ENCODE measurements around the gene PTGES. TPM values are rescaled to one million over a fixed set of nuclear protein-coding genes. Genes with fewer than 3 reads are reported as not detected.
"Not testable (repeated sequence)": the region's sequence is repeated elsewhere in the genome, so short reads cannot be mapped to it uniquely, and the experiment has no call there.

Gene PTGES
- total RNA-seq, 3 donors from 2014 or later = not detected

- DNase-seq (no peak), ATAC-seq (peak; percentile 66 to 75)
- H3K27me3 Mint-ChIP-seq (ENCODE audit: low read depth) = peaks cover 13% of the 10 kb centered on the region
- H3K9me3 Mint-ChIP-seq = no peaks in the 10 kb centered on the region
- no peaks in the 10 kb centered on the region for H3K36me3 Mint-ChIP-seq (ENCODE audit: insufficient read depth)
- H3K4me1 Mint-ChIP-seq (ENCODE audit: low read depth) = peaks cover 8% of the 10 kb centered on the region
- no peak overlapping the region for H3K4me3 Mint-ChIP-seq
Measured at GRCh38 chr9:129776938-129777768, 24.3 kb upstream of the PTGES start.

GRCh38 chr9:129776566-129776937, 23.7 kb upstream of the PTGES start:
- Mint-ChIP-seq H3K9me3 (no peaks in the 10 kb centered on the region), H3K4me1 (ENCODE audit: low read depth) (peaks cover 8% of the 10 kb centered on the region)
- no peak for ATAC-seq

GRCh38 chr9:129776096-129776495, 23.3 kb upstream of the PTGES start:
- H3K36me3 Mint-ChIP-seq (ENCODE audit: insufficient read depth); H3K4me1 Mint-ChIP-seq (ENCODE audit: low read depth); DNase-seq; ATAC-seq; H3K9me3 Mint-ChIP-seq; H3K4me3 Mint-ChIP-seq: not testable (repeated sequence)
- peaks cover 13% of the 10 kb centered on the region for H3K27me3 Mint-ChIP-seq (ENCODE audit: low read depth)

More at GRCh38 chr9:129776566-129776937, 23.7 kb upstream of the PTGES start:
- DNase-seq = no peak
- H3K27me3 Mint-ChIP-seq (ENCODE audit: low read depth) = peaks cover 13% of the 10 kb centered on the region
- no peaks in the 10 kb centered on the region for H3K36me3 Mint-ChIP-seq (ENCODE audit: insufficient read depth)
- H3K4me3 Mint-ChIP-seq = no peak overlapping the region

- DNase-seq (no peak), ATAC-seq (no peak)
- Mint-ChIP-seq H3K27me3 (ENCODE audit: low read depth) (peaks cover 13% of the 10 kb centered on the region), H3K36me3 (ENCODE audit: insufficient read depth) (no peaks in the 10 kb centered on the region), H3K4me3 (no peak overlapping the region), H3K9me3 (no peaks in the 10 kb centered on the region), H3K4me1 (ENCODE audit: low read depth) (peaks cover 8% of the 10 kb centered on the region)
Measured at GRCh38 chr9:129775448-129775798, 22.6 kb upstream of the PTGES start.

- H3K36me3 Mint-ChIP-seq (ENCODE audit: insufficient read depth) = no peaks in the 10 kb centered on the region
- peaks cover 8% of the 10 kb centered on the region for H3K4me1 Mint-ChIP-seq (ENCODE audit: low read depth)
- DNase-seq = no peak
- no peak for ATAC-seq
- no peak overlapping the region for H3K4me3 Mint-ChIP-seq
- H3K9me3 Mint-ChIP-seq = no peaks in the 10 kb centered on the region
- peaks cover 13% of the 10 kb centered on the region for H3K27me3 Mint-ChIP-seq (ENCODE audit: low read depth)
Measured at GRCh38 chr9:129774791-129775447, 22.1 kb upstream of the PTGES start.

- Mint-ChIP-seq H3K4me3 (no peak overlapping the region), H3K27me3 (ENCODE audit: low read depth) (peaks cover 12% of the 10 kb centered on the region), H3K36me3 (ENCODE audit: insufficient read depth) (no peaks in the 10 kb centered on the region), H3K9me3 (no peaks in the 10 kb centered on the region), H3K4me1 (ENCODE audit: low read depth) (peaks cover 8% of the 10 kb centered on the region)
- ATAC-seq = no peak
- no peak for DNase-seq
Measured at GRCh38 chr9:129773262-129774048, 20.6 kb upstream of the PTGES start.

- Mint-ChIP-seq H3K36me3 (ENCODE audit: insufficient read depth) (no peaks in the 10 kb centered on the region), H3K4me1 (ENCODE audit: low read depth) (no peaks in the 10 kb centered on the region), H3K4me3 (no peak overlapping the region), H3K27me3 (ENCODE audit: low read depth) (peaks cover 7% of the 10 kb centered on the region), H3K9me3 (no peaks in the 10 kb centered on the region)
- ATAC-seq (no peak), DNase-seq (no peak)
Measured at GRCh38 chr9:129770741-129771140, 17.9 kb upstream of the PTGES start.

- Mint-ChIP-seq H3K9me3 (no peaks in the 10 kb centered on the region), H3K4me3 (no peak overlapping the region)
Measured at GRCh38 chr9:129769669-129770068, 16.8 kb upstream of the PTGES start.

GRCh38 chr9:129768486-129768885, 15.6 kb upstream of the PTGES start:
- no peak for DNase-seq
- H3K4me3 Mint-ChIP-seq = no peak overlapping the region
- H3K4me1 Mint-ChIP-seq (ENCODE audit: low read depth) = no peaks in the 10 kb centered on the region
- H3K36me3 Mint-ChIP-seq (ENCODE audit: insufficient read depth) = no peaks in the 10 kb centered on the region
- H3K9me3 Mint-ChIP-seq = no peaks in the 10 kb centered on the region
- no peak for ATAC-seq
- H3K27me3 Mint-ChIP-seq (ENCODE audit: low read depth) = peaks cover 1% of the 10 kb centered on the region

More at GRCh38 chr9:129769669-129770068, 16.8 kb upstream of the PTGES start:
- Mint-ChIP-seq H3K4me1 (ENCODE audit: low read depth) (no peaks in the 10 kb centered on the region), H3K36me3 (ENCODE audit: insufficient read depth) (no peaks in the 10 kb centered on the region), H3K27me3 (ENCODE audit: low read depth) (peaks cover 4% of the 10 kb centered on the region)
- DNase-seq = no peak
- no peak for ATAC-seq

- no peak for DNase-seq
- Mint-ChIP-seq H3K9me3 (no peaks in the 10 kb centered on the region), H3K4me3 (no peak overlapping the region), H3K36me3 (ENCODE audit: insufficient read depth) (no peaks in the 10 kb centered on the region), H3K27me3 (ENCODE audit: low read depth) (peaks cover 1% of the 10 kb centered on the region), H3K4me1 (ENCODE audit: low read depth) (no peaks in the 10 kb centered on the region)
- no peak for ATAC-seq
Measured at GRCh38 chr9:129765764-129766317, 13.0 kb upstream of the PTGES start.

- Mint-ChIP-seq H3K9me3 (no peaks in the 10 kb centered on the region), H3K4me1 (ENCODE audit: low read depth) (no peaks in the 10 kb centered on the region), H3K36me3 (ENCODE audit: insufficient read depth) (no peaks in the 10 kb centered on the region), H3K4me3 (no peak overlapping the region), H3K27me3 (ENCODE audit: low read depth) (peaks cover 1% of the 10 kb centered on the region)
- DNase-seq (no peak), ATAC-seq (no peak)
Measured at GRCh38 chr9:129762985-129763926, 10.4 kb upstream of the PTGES start.

- not testable (repeated sequence) for H3K27me3 Mint-ChIP-seq (ENCODE audit: low read depth); DNase-seq; H3K36me3 Mint-ChIP-seq (ENCODE audit: insufficient read depth); H3K4me1 Mint-ChIP-seq (ENCODE audit: low read depth); H3K4me3 Mint-ChIP-seq; H3K9me3 Mint-ChIP-seq; ATAC-seq
Measured at GRCh38 chr9:129762370-129762984, 9.6 kb upstream of the PTGES start.

GRCh38 chr9:129761901-129762369, 9.1 kb upstream of the PTGES start:
- H3K27me3 Mint-ChIP-seq (ENCODE audit: low read depth) = no peaks in the 10 kb centered on the region
- no peaks in the 10 kb centered on the region for H3K9me3 Mint-ChIP-seq
- H3K4me3 Mint-ChIP-seq = no peak overlapping the region
- DNase-seq = no peak
- H3K36me3 Mint-ChIP-seq (ENCODE audit: insufficient read depth) = no peaks in the 10 kb centered on the region
- no peak for ATAC-seq
- peaks cover 7% of the 10 kb centered on the region for H3K4me1 Mint-ChIP-seq (ENCODE audit: low read depth)

All from activated T-cell treated with anti-CD3 and anti-CD28 coated beads, Interleukin-2, amount 50 U/mL, for 4 hours (primary cell).